CD4-positive, alpha-beta T cell treated with Interleukin-4 for 4 hours (primary cell): ENCODE data around the gene DDX51.

Experiments
- DNase-seq: peaks from one replicate; pipeline ENCODE4 v3.0.0-alpha.2; 2020

Gene DDX51

DNA sequence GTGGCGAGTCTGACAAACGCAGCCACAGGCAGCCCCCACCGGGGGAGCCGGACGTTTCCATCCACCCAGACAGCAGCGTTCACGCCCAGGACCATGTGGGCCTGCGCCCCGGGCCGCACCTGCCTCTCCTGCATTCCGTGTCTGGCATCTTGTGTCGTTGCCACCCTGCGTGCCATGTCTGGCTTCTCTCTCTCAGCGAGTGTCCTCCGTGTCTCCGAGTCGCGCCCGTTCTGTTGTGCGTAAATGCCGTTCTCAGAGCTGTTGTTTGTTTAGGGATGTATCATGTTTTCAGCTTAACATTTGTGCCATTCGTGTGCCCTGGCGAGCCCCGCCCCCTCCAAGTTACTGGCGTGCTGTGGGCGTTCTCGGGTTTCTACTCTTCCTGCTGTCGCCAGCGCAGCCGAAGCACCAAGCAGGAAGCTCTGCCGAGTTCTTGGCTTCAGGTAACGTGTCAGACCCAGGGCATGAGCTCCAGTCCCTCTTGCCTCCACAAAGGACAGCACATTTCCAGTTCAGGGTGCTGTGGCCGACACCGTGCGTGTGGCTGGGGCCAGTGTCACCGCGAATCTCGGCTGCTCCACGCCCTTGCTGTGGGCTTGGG is 34.8 kb upstream of the DDX51 start:
- peak; percentile 27 for DNase-seq

DNA sequence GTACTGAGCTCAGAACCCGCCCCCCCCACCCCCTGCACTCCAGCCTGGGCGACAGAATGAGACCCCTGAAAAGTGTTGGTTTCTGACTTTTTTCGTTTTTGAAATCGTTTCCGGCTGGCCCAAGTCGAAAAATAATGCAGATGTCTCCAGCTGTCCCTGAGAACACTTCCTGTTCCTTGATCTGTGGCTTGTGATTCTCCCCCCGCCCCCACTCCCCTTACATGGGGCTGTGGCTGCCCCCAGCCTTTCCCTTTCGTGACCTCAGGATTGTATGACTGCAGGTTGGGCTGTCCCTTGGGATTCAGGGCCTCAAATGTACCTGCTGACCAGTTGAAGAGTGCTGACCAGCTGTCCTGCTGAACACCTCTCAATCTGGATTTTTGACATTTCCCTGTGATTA is 34.2 kb upstream of the DDX51 start:
- no peak for DNase-seq

DNA sequence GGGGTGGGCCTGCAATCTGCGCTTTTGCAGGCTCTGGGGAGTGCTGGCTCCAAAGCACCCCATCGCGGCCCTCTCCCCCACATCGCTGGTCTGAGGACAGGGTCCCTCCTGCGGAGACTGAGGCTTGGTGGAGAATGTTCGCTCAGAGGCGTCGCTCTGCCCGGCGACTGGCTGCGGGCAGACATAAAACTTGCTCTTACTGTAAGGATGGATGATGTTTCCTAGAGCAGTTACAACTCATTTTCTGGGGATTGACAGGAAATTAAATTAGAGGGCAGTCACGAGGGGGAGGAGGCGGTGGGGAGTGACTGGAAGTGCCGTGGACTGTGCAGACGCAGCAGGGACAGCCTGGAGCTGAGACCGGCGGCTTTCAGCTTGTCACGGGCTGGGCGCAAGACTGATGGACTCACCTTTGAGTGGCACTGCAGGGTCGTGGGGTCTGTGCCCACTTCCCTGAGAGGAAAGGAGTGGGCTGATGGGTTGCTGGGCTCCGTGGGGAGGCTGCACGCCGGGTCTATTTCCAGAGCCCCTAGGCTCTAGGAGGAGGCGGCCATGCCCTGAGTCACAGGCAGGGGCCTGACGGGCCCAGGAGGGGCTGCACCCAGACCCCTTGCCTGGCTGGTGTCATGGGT is 32.9 kb upstream of the DDX51 start:
- DNase-seq: no peak

DNA sequence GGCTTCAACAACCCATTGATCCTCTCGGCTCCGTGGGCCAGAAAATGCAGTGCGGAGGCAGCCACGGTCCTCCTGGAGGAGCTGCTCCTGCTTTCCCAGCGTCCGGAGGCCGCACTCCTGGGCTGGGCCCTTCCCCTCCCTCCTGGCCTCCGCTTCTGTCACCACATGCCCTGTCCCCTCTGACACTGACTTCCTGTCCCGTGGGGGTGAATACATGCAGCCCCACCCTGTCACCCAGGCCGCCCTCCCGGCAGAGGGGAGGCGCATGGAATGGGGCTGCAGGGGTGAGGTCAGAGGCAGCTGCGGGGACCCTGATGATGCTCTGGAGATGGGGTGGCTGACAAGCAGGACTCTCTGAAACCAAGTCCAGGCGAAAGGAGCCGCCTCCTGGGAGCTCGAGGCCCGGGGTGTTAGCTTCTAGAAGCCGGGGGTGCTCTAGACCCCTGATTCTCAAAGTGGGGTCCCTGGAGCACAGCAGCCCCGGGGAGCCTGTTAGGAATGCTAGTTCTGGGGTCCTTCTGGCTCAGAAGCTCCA is 32.3 kb upstream of the DDX51 start:
- DNase-seq: no peak

DNA sequence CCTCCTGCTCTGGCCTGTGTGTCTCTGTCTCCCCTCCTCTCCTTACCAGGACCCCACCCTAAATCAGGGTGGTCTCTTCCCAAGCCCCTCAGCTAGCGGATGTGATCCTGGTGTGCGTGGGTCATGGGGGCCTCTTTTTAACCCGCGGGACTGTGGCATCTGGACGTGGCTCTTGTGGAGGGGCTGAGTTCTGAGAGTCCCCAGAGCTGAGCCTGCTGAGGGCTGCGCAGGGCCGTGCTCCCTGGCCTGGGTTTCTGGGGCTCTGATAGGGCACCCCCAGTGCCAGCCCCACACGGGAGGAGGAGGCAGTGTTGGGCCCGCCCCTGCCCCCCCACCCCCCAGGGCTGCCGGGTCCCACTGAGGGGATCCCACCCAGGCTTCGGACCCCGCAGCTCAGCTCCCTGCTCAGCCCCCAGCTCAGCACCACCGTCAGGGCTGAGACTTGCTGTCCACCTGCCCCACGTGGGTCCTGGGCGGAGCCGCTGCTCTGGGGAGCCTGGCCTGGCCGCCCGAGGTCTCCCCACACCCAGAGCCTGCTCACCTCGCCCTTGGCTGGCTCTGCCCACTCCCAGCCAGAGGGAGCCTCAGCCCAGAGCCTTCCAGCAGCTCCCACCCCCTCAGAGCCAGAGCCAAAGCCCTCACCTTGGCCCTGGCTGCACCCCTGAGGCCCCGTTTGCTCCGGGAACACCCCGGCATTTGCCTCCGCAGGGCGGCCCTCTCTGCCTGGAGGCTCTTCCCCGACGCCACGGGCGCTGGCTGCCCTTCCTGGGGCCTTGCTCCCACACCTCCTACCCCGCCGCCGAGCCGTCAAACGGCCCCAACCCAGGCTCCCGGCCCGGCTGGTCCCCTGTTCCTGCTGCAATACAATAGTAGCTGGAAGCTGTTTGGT is 31.6 kb upstream of the DDX51 start:
- no peak for DNase-seq

DNA sequence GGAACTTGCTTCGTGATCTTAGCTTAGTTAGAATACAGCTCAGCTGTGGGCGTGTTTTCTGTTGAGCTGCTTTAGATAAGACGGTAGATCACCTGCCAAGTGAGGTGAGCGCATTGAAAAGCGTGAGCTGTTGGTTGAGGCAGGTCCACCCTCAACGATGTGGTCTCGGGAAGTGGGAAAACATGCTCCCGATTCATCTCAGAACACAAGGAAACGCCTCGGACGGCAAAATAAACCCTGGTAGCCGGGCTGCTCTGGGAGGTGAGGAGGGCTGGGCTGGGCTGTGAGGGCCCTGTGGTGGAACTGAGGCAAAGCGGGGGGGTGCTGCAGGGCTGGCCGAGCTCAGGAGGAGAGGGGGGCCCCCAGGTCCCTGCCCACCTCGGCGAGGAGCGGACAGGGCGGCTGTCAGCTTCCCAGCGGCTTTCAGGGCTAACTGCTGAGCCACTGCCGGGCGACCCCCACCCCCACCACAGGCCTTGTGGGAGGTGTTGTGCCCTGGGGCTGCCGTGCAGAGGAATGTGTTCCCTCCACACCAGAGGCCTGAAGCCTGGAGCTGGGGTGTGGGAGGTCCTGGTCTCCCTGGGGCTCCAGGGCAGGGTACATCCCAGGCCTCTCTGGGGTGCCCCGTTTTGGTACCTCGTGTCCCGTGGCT is 30.8 kb upstream of the DDX51 start:
- DNase-seq: no peak

DNA sequence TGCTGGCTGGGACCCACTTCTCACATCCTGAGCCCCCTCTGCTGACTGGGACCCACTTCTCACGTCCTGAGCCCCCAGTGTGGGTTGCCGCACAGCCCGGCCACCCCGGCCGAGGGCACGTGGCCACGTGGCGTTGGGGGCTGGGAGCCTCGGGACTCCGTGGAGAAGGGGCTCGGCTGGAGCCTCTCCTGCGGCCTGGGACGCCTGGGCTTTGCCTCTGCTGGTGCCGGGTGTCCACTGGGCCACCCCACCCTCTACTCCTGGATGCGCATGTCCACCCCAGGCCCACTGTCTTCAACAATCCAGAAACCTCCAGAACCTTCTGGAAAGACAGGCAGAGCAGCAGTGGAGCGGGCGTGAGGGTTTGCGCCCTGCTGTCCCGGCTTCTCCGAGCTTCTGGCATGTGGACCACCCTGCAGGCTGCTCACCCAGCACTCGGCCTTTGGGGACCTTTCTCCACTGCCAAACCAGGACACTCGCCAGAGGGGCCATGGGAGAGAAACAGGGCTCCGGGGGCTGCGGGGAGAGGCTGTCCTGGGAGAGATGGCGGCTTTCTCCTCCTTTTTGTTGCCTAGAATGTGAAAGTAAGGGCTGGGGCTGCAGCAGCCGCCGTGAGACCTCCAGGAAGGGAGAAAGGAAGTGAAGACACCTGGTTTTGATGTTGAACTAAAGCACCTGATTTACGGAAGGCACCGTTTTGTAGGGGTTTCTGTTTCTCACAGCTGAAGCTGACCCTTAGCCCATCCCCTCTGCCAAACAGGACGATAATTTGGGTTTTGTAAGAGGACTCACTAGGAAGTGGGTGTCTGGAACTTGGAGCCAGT is 30.1 kb upstream of the DDX51 start:
- no peak for DNase-seq

DNA sequence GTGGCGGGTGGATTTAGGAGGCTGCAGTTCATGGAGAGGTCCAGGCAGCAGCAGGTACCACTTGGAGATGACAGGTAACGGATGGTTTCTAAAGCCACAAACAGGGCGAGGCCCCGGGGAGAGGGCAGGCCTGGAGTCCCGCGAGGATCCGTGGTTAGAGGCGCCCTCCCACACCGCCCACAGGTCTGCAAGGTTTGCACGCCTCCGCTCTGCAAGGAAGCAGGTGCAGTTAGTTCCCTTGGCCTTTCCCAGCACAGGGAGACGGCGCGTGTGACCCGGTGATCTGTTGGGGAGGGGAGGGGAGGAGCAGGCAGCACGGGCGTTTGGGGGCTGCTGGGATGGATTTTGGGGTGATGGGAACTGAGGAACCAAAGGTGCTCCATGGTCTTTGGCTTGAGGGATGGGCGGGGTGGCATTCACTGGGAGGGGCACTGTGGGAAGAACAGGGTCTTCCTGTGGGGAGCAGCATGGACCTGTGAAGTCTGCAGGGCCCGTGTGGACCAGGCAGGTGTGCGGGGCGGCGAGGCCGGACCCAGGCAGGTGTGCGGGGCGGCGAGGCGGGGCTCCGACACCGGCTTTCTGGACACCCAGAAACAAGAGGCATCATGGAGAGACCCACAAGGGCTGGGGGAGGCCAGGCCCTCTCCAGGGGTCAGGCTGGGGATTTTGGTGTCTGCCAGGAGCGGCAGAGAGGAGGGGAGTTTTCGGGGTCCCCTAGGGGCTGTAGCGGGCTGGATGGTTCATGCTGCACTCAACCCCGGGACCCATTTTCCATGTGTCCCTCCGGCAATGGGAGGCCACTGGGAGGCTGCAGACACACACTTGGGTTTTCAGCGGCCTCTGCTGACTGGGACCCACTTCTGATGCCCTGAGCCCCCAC is 29.3 kb upstream of the DDX51 start:
- no peak for DNase-seq

DNA sequence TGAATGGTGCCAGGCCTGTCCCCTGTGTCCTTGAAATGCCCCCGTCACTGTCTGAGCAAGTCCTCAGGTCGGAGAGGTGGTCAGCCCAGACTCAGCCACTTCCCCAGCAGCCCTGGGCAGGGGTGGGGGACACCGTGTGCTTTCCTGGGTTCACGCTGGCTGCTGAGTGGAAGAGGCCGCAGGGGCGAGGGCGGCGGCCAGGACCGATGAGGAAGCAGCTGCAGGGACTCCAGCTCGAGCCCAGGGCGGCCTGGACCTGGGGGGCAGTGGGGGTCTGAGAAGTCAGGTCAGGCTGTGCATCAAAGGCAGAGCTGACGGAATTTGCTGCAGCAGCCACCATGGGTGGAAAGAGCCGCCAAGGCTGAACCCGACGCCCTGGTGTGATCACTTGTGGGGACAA is 28.5 kb upstream of the DDX51 start:
- no peak for DNase-seq

DNA sequence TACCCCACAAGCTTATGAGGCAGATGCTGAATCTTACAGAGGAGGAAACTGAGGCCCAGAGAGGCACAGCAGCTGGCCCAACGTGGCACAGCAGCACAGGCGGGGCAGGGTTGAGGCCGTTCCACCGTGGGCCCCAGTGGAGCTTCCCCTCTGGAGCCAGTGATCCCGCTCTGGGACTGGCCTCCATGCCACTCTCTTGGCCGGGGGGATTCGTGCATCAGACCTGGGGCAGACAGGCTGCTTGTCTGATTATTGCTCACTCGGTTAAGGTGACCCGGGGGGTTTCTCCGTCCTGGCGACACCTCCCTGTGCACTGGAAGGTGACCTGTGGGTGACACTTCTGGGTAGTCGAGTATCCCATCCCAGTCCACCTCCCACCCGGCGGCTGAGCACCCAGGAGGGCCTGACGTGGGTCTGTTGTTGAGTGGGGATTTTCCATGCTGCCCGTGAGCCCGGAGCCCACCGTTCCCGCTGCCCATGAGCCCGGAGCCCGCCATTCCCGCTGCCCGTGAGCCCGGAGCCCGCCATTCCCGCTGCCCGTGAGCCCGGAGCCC is 27.9 kb upstream of the DDX51 start:
- no peak for DNase-seq

DNA sequence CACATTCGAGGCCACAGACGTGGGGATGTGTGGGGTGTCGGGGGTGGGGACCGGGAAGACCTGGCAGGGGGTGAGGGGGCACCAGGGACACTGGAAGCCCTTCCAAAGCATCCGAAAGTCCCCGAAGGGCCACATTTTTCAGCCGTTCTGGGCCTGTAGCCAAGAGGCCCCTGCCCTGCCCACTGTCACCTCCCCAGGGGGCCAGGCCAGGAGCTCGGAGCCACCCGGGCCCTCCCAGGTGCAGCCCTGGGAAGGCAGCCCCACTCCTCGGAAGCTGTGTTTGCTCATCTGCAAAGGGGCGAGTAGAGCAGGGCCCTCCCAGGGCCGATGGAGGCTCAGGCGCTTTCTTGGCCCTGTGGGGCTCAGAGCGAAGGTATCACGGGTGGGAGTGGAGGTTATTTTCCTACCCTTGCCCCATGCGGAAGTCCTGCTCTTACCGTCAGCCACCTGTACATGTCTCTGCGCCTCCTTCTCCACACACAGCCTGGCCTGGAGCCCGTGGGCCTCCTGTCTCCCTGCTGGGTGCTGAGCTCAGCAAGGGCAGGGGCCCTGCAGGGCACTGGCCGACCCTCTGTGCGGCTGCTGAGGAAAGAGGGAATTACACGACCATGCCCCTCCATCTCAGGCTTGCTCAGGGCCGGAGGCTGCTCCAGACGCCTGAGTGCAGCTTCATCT is 27.3 kb upstream of the DDX51 start:
- DNase-seq: no peak

DNA sequence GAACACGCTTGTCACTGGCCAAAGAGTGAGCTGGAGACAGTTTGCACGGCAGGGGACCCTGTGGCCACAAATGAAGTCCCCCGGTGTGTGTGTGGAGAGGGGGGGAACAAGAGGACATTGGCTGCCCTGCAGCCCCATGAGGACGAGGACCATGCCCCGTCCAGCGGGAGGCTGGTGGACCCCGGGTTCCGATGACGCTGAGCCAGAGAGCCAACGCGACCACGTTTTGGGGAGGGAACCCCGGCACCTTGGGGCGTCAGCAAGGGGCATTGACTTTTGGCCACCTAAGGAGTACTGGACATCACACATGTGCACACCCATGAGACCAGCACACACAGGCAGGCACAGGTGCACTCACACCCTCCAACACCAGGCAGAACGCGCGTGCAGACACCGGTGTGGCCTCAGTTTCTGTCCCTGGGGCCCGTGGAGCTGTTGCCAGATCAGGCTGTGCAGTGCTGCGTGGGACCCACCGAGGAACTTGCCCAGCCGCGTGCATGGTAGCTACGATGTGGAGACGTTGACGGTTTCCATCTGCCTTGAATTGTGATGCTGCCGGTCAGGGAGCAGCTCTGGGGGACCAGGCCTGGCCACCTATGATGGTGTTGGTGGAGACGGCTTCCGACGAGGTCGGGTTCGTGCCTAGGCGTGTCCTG is 26.6 kb upstream of the DDX51 start:
- no peak for DNase-seq

DNA sequence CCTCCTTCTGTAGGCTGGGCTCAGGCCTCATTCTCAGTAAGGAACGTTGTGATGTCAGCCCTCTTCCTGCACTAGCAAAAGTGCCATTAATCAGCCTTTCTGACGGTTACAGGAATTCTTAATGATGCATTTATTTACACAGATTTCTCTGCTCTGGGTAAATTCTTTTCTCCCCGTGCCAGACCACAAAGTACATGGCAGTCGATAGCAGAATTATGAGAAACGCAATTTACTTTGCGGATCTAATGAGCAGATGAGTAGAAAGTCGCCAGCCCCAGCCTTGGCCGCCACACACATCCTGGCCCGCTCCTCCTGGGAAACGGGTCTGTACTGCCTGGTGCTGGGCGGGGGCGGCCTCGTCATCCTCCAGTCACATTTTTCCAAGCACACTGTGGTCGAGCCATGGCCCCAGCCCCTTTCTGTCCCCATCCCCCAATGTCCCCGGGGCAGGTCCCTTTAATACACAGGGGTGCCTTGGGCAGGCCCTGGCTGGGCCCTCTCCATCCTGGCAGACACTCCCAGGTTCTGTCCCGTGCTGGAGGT is 26.0 kb upstream of the DDX51 start:
- DNase-seq: no peak

DNA sequence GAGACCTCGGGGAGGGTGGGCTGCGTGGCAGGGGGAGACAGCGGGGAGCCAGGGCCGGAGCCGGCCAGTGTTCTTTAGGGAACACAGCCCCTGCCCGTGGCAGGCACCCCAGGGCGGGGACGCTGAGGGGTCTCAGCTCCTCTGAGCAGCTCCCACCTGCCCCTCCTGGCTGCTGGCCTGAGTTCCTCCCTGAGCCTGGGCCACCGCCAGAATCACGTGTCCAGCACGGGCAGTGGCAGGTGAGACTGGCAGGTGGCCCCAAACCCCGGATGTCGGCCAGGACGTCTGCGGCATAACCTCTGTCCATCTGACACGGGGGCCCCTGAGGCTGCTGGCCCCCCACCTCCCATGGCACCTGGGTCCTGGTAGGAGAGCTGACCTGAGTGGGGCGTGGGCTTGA is 25.3 kb upstream of the DDX51 start:
- no peak for DNase-seq

DNA sequence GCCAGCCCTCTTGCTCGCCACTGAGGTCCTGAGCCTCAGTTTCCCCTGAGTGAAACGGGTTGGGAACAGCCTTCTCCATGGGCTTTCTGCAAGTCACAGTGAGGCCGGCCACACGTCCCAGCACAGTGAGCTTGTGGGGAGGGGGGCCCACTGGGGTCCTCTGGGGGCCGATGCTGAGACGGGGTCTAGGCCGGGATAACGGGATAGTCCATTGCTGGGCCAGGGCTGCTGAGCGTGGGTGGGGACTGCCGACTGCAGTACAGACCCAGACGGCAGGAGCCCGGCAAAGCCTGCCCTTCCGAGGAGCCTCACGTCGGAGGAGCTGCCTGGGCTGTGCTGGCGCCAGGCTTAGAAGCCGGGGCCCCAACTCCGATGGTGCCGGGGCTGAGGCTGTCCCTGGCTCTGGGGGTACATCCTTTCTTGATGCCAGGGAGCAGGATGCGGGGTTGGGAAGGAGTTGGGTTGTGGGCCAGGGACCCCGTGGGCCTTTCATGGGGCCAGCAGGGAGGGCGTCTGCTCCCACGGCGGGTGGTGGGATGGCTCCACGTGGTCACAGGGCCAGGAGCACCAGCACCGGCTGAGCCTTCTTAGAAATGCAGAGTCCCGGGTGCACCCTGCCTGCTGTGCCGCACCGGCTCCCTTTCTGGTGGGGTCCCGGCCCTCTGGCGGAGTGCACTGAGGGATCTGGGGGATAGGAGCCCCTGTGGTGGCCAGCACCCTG is 24.4 kb upstream of the DDX51 start:
- DNase-seq: no peak

DNA sequence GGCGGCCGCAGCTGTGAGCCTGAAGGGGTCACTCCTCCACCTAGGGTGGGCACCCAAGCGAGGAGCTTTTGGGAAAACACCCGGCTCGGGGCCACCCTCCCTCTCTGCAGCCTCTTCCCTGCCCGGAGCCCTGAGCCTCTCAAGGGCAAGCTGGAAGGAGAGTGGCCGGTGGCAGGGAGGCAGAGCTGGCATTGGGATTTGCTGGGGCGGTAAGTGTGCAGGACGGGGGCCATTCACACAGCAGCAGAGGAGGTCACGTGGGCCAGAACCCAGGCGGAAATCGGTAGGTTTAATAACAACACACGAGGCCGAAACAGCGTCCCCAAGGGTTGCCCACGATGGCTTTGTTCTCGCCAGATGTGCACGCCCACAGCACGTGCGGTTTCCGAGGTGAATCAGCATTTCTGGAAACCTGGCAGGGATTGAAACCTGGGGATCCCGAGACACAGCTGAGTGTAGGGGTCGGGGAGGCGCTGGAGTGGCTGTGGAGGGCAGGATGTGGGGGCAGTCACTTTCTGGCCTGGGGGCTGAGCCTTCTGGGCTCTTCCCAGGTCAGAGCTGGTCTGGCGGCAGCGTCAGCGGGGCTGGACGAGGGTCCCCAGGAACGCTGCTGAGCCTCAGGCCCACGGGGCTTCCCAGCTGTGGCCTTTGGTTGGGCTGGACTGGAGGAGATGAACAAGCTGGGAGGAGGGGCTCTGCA is 23.6 kb upstream of the DDX51 start:
- no peak for DNase-seq

DNA sequence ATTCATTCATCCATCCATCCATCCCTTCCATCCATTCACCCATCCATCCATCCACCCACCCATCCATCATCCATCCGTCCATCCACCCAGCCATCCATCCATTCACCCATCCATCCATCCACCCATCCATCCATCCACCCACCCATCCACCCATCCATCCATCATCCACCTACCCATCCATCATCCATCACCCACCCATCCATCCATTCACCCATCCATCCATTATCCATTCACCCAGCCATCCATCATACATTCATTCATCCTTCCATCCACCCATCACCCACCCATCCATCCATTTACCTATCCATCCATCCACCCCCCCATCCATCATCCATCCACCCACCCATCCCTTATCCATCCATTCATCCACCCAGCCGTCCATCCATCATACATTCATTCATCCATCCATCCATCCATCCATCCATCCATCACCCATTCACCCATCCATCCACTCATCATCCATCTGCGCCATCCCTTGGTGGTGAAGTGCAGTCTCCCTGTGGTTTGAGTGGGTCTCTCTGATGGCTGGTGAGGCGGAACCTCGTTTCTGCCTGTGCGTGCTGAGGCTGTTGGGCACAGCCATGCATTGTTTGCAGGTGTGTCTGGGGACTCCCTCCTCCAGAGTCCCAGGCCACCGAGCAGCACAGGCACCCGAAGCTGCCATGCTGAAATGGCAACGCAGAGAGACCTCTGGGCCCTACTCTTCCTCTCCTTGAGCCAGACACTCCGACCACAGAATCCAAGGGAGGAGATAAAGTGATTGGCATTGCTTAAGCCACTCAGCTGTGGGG is 22.9 kb upstream of the DDX51 start:
- DNase-seq: no peak
